ENCODE results near the gene ATAD3A. TPM values are rescaled to one million over a fixed set of nuclear protein-coding genes. Genes with fewer than 3 reads are reported as not detected.

ATAD3A gene
- total and polyA plus RNA-seq, 9 of the 15 experiments (the other 6 are each of a cell fraction or from before 2014, with no cell fraction given): 0.10 to 173 (median 36.7) TPM

DNA sequence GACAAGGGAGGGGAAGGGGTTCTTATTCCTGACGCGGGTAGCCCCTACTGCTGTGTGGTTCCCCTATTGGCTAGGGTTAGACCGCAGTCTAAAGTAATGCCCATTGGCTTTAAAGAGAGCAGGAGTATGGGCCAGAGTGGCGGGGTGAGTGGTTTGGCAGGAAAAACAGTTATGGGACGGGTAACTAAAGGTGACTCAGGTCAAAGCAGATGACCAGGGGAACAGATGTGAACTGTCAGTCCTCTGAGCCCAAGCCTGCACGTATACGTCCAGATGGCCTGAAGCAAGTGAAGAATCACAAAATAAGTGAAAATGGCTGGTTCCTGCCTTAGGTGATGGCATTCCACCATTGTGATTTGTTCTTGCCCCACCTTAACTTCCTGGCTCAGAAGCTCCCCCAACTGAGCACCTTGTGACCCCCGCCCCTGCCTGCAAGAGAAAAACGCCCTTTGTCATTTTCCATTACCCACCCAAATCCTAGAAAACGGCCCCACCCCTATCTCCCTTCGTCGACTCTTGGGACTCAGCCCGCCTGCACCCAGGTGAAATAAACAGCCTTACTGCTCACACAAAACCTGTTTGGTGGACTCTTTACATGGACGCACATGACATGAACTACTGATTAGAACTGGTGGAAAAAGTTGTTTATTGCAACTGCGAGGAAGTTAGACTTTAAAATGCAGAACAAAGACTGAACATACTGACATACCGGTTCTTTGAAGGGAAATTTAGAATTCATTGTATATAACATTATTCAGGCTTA is 41.2 kb upstream of the ATAD3A start (continued):
- no peak for TF ChIP-seq FOS (IDR thresholded peaks at IDR 0.05; ENCODE audit: extremely low read depth, insufficient read length)
- no peak for TF ChIP-seq NBN (IDR thresholded peaks at IDR 0.05; ENCODE audit: low read depth)
- TF ChIP-seq MCM5 (IDR thresholded peaks at IDR 0.05; ENCODE audit: low read depth): no peak
- TF ChIP-seq, protein P1, sequence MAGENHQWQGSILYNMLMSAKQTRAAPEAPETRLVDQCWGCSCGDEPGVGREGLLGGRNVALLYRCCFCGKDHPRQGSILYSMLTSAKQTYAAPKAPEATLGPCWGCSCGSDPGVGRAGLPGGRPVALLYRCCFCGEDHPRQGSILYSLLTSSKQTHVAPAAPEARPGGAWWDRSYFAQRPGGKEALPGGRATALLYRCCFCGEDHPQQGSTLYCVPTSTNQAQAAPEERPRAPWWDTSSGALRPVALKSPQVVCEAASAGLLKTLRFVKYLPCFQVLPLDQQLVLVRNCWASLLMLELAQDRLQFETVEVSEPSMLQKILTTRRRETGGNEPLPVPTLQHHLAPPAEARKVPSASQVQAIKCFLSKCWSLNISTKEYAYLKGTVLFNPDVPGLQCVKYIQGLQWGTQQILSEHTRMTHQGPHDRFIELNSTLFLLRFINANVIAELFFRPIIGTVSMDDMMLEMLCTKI (IDR thresholded peaks at IDR 0.05; ENCODE audit: partially characterized antibody): no peak
- TF ChIP-seq PRPF4 (IDR thresholded peaks at IDR 0.05; ENCODE audit: insufficient read depth, low read depth, low read length, poor library complexity, severe bottlenecking): no peak
- no peak for TF ChIP-seq ZNF3 (CRISPR knock-in tag; IDR thresholded peaks at IDR 0.05)
- TF ChIP-seq ELF2 (CRISPR knock-in tag; IDR thresholded peaks at IDR 0.05): no peak
- TF ChIP-seq MTA3 (IDR thresholded peaks at IDR 0.05; ENCODE audit: borderline replicate concordance): no peak
- TF ChIP-seq RBM15 (IDR thresholded peaks at IDR 0.05; ENCODE audit: insufficient read depth, low read length): no peak
- no peak for TF ChIP-seq ZNF584 (CRISPR knock-in tag; IDR thresholded peaks at IDR 0.05; ENCODE audit: low read depth)
- TF ChIP-seq SOX6 (IDR thresholded peaks at IDR 0.05): no peak

Measured in K562 (cell line).